Subcutaneous abdominal adipose tissue (tissue), 5 donors: Measurements from ENCODE around the gene SLC23A1.
A peak's percentile ranks its signal among the peaks of the same experiment; 100 is the strongest.

ENCODE experiments used
- H3K27ac ChIP-seq: one replicate; pipeline ENCODE4 v1.7.0; 2013; ENCODE audit warnings: low read depth, mild to moderate bottlenecking, inconsistent platforms, low read length, moderate library complexity
- H3K27me3 ChIP-seq, 5 donors: one replicate each; pipeline ENCODE4 v1.7.0; 2013; ENCODE audit warnings: low read length in 5 of 5, inconsistent platforms in 1 of 5; ENCODE audit not compliant: control insufficient read depth in 5 of 5, insufficient read depth in 4 of 5
- H3K36me3 ChIP-seq, 5 donors: one replicate each; pipeline ENCODE4 v1.7.0; 2013; ENCODE audit warnings: low read length in 5 of 5; ENCODE audit not compliant: control insufficient read depth in 5 of 5, insufficient read depth in 5 of 5
- H3K4me1 ChIP-seq, 5 donors: one replicate each; pipeline ENCODE4 v1.7.0; 2013; ENCODE audit warnings: low read length in 5 of 5, mild to moderate bottlenecking in 3 of 5, moderate library complexity in 1 of 5; ENCODE audit not compliant: control insufficient read depth in 5 of 5, insufficient read depth in 5 of 5
- H3K4me3 ChIP-seq, 5 donors: one replicate each; pipeline ENCODE4 v1.7.0; 2013; ENCODE audit warnings: low read length in 5 of 5, low read depth in 1 of 5
- H3K9ac ChIP-seq, 5 donors: one replicate each; pipeline ENCODE4 v1.7.0; 2013; ENCODE audit warnings: low read length in 5 of 5, mild to moderate bottlenecking in 4 of 5, moderate library complexity in 3 of 5
- H3K9me3 ChIP-seq, 5 donors: one replicate each; pipeline ENCODE4 v1.7.0; 2013; ENCODE audit warnings: low read length in 5 of 5; ENCODE audit not compliant: control insufficient read depth in 5 of 5
- donor health status: healthy.
- donor health status: healthy.
- donor health status: healthy.
- donor health status: healthy.
- donor health status: healthy.

SLC23A1 gene

GRCh38 chr5:139383993-139384590 is 995 bp upstream of the SLC23A1 start:
- Histone ChIP-seq H3K9ac (peak overlapping the region in 1 of 5 donors; percentile 42), H3K9me3 (no peaks in the 10 kb centered on the region), H3K4me1 (peaks cover 0 to 28% (median 16%) of the 10 kb centered on the region in 5 donors), H3K4me3 (peak overlapping the region in 1 of 5 donors; percentile 64), H3K27ac (no peak overlapping the region), H3K36me3 (no peaks in the 10 kb centered on the region), H3K27me3 (no peaks in the 10 kb centered on the region)

DNA sequence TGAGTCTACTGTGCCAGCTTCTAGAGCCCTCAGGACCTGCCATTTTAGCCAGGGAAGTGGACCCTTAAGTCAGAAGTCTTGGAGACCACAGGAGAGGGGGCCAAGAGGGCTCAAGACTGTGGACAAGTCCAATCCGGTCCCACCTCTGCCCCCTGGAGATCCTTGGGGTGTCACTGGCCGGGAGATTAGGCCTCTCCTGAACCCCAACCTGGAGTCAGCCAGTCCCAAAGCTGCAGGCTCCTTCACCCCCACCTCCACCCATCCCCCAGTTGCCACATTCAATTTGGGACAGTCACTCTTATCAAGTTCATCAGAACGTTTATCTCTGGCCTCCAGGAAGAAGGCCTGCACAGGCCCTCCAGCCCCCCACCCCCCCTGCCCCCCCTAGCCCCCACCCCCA is 290 bp downstream of the SLC23A1 start:
- no peak overlapping the region for H3K27ac ChIP-seq
- peaks cover 0 to 2% (median 0%) of the 10 kb centered on the region in 5 donors for H3K36me3 ChIP-seq
- no peak overlapping the region for H3K9ac ChIP-seq
- H3K27me3 ChIP-seq, result no peaks in the 10 kb centered on the region
- no peaks in the 10 kb centered on the region for H3K9me3 ChIP-seq
- H3K4me1 ChIP-seq, result peaks cover 0 to 20% (median 13%) of the 10 kb centered on the region in 5 donors
- H3K4me3 ChIP-seq, result no peak overlapping the region

DNA sequence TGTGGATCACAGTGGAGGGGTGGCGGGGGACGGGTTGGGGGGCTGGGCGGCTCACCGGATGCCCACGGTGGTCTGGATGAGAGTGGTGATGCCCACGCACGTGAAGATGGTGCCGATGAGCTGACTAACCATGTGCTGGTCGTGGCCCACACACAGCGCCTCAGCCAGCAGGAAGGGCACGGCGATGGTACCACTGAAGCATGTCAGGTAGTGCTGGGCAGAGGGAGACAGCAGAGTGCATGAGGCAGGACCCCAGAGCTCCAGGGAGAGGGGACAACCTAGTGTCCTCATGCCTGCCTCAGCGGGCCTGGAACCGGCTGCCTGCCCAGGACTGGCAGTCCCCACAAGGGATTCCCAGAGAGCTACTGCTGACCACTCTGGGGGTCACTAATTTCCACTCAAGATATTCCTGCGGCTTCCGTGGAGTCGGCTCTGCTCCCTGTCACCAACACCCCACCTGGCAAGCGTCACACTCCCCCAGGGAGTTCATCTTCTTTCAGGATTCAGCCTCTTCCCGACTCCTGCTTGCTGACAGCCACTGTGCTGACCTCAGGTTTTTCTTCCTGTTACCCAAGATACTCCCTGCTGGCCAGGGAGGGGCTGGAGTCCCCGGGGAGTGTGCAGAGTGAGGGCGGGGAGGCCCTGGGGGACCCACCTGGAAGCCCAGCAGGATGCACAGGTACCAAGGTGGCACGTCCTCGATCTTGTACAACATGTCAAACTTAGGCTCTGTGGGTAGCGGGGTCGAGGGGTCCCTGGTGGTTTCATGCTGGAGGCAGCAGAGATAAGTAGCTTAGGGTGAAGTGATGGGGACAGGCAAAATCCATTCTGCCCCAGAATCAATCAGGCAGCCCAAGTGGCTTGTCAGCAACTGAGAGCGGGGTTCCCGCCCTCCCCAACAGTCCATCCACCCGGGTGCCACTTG is 998 bp downstream of the SLC23A1 start:
- no peak overlapping the region for H3K27ac ChIP-seq
- H3K9ac ChIP-seq, result no peak overlapping the region
- H3K27me3 ChIP-seq, result no peaks in the 10 kb centered on the region

GRCh38 chr5:139379626-139380449 is 3.3 kb downstream of the SLC23A1 start:
- Histone ChIP-seq H3K4me1 (peaks cover 0 to 14% (median 8%) of the 10 kb centered on the region in 5 donors), H3K27ac (no peak overlapping the region), H3K4me3 (no peak overlapping the region), H3K9me3 (no peaks in the 10 kb centered on the region), H3K9ac (no peak overlapping the region), H3K36me3 (peaks cover 0 to 7% (median 3%) of the 10 kb centered on the region in 5 donors), H3K27me3 (no peaks in the 10 kb centered on the region)

More for the DNA sequence above, 998 bp downstream of the SLC23A1 start:
- Histone ChIP-seq H3K4me3 (no peak overlapping the region), H3K4me1 (peaks cover 0 to 17% (median 13%) of the 10 kb centered on the region in 5 donors), H3K9me3 (no peaks in the 10 kb centered on the region), H3K36me3 (peaks cover 0 to 3% (median 0%) of the 10 kb centered on the region in 5 donors)

GRCh38 chr5:139378941-139379361 is 4.1 kb downstream of the SLC23A1 start:
- H3K9me3 ChIP-seq, result no peaks in the 10 kb centered on the region
- peaks cover 0 to 14% (median 8%) of the 10 kb centered on the region in 5 donors for H3K36me3 ChIP-seq
- H3K27ac ChIP-seq, result no peak overlapping the region
- H3K4me3 ChIP-seq, result no peak overlapping the region
- no peaks in the 10 kb centered on the region for H3K27me3 ChIP-seq
- peaks cover 0 to 5% (median under 1%) of the 10 kb centered on the region in 5 donors for H3K4me1 ChIP-seq
- H3K9ac ChIP-seq, result no peak overlapping the region

DNA sequence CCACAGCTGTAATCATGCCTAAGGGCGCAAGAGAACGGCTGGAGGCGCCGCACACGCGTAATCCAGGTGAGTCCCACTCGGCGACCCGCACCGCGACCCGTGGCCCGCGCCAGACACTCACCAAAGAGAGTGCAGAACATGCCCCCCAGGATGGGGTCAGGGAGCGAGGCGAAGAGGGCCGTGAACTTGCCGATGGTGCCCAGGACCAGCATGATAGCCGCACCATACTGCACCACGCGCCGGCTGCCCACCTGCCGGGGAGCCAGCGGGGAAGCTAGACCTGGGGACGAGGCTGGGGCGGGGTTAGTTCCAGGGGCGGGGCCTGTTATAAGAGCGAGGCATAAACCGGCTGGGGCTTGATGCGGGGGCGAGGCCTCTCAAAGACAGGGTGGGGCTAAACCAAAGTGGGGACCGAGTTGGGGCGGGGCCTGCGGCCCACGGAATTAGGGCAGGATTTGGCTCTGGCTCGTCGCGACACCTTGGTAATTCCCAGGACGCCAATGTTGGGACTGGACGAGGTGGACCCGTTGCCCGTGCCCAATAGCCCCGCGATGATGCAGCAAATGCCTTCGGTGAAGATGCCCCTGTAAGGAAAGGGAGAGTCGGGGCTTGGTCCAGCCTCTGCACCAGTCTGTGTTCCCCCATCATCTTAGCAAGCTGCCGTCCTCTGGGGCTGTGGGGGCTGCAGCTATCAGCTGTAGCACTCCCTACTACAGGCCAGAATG is 4.8 kb downstream of the SLC23A1 start:
- Histone ChIP-seq H3K27ac (no peak overlapping the region), H3K36me3 (peaks cover 0 to 20% (median 9%) of the 10 kb centered on the region in 5 donors)

DNA sequence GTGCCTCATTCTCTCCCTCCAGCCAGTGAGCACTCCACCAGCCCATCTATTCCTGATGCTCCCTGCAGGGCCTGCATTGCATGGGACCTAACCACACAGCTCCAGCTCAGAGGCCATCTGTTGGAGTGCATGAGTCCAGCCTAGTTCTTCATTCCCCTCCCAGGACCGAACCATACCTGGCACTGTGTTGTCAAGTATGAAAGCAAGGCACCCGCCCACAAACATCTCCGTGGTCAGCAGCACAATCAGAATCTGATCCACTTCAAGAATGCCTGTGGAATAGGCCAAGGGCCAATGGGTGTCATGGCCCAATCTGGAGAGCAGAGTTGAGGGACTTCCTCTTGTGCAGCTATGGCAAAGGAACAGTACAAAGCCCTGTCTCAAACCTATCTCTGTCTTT is 5.9 kb downstream of the SLC23A1 start:
- peaks cover 0 to 17% (median 9%) of the 10 kb centered on the region in 5 donors for H3K4me1 ChIP-seq
- no peak overlapping the region for H3K4me3 ChIP-seq
- no peaks in the 10 kb centered on the region for H3K27me3 ChIP-seq
- H3K9me3 ChIP-seq, result no peaks in the 10 kb centered on the region
- H3K36me3 ChIP-seq, result peaks cover 0 to 20% (median 9%) of the 10 kb centered on the region in 5 donors
- H3K9ac ChIP-seq, result no peak overlapping the region
- no peak overlapping the region for H3K27ac ChIP-seq

More for the DNA sequence above, 4.8 kb downstream of the SLC23A1 start:
- H3K4me3 ChIP-seq, result no peak overlapping the region
- no peaks in the 10 kb centered on the region for H3K9me3 ChIP-seq
- H3K9ac ChIP-seq, result no peak overlapping the region
- H3K4me1 ChIP-seq, result peaks cover 0 to 9% (median 6%) of the 10 kb centered on the region in 5 donors
- no peaks in the 10 kb centered on the region for H3K27me3 ChIP-seq

DNA sequence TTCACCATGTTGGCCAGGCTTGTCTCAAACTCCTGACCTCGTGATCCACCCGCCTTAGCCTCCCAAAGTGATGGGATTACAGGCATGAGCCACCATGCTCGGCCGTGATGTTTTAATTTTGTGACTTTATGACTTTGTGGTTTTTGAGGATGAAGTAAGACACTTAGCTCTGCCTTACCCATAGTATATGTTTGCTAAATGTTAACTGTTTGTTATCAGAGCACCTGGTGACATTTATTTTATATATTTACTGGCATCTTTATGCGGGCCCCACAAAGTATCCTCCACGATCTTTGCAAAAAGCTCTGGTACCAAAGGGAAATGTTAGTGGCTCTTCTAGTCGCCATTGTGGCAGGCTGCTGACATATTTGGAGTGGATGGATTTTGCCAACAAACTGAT is 6.7 kb downstream of the SLC23A1 start:
- Histone ChIP-seq H3K27me3 (no peaks in the 10 kb centered on the region), H3K36me3 (peaks cover 3 to 28% (median 18%) of the 10 kb centered on the region in 5 donors), H3K27ac (no peak overlapping the region)

GRCh38 chr5:139374909-139375308 is 8.2 kb downstream of the SLC23A1 start:
- peaks cover 6 to 32% (median 23%) of the 10 kb centered on the region in 5 donors for H3K36me3 ChIP-seq
- H3K9ac ChIP-seq, result no peak overlapping the region
- H3K27ac ChIP-seq, result no peak overlapping the region
- no peaks in the 10 kb centered on the region for H3K27me3 ChIP-seq
- no peak overlapping the region for H3K4me3 ChIP-seq
- H3K9me3 ChIP-seq, result no peaks in the 10 kb centered on the region
- H3K4me1 ChIP-seq, result peaks cover 0 to 20% (median 9%) of the 10 kb centered on the region in 5 donors

More for the DNA sequence above, 6.7 kb downstream of the SLC23A1 start:
- H3K9me3 ChIP-seq, result no peaks in the 10 kb centered on the region
- H3K4me3 ChIP-seq, result no peak overlapping the region
- no peak overlapping the region for H3K9ac ChIP-seq
- peaks cover 0 to 20% (median 9%) of the 10 kb centered on the region in 5 donors for H3K4me1 ChIP-seq
